ENCODE measurements around the gene IL17RE.

Gene IL17RE

GRCh38 chr3:9940746-9941145, 38.1 kb downstream of the IL17RE start:
- TF ChIP-seq CTCF (IDR thresholded peaks at IDR 0.05; ENCODE audit: extremely low read depth, missing control alignments) = no peak
- no peak for DNase-seq (ENCODE audit: low spot score)

- no peak for DNase-seq (ENCODE audit: low spot score)
- TF ChIP-seq CTCF (IDR thresholded peaks at IDR 0.05; ENCODE audit: extremely low read depth, missing control alignments) = no peak
These were observed 39.5 kb downstream of the IL17RE start for GRCh38 chr3:9942164-9942563.

- DNase-seq (ENCODE audit: low spot score) = peak; percentile 18
- TF ChIP-seq CTCF (IDR thresholded peaks at IDR 0.05; ENCODE audit: extremely low read depth, missing control alignments) = no peak
These were observed 40.5 kb downstream of the IL17RE start for GRCh38 chr3:9942934-9943690.

GRCh38 chr3:9944271-9944670, 41.6 kb downstream of the IL17RE start:
- TF ChIP-seq CTCF (IDR thresholded peaks at IDR 0.05; ENCODE audit: extremely low read depth, missing control alignments) = no peak
- peak; percentile 19 for DNase-seq (ENCODE audit: low spot score)

GRCh38 chr3:9945358-9945757, 42.7 kb downstream of the IL17RE start:
- no peak for TF ChIP-seq CTCF (IDR thresholded peaks at IDR 0.05; ENCODE audit: extremely low read depth, missing control alignments)
- peak; percentile 28 for DNase-seq (ENCODE audit: low spot score)

GRCh38 chr3:9946112-9947024, 43.7 kb downstream of the IL17RE start:
- TF ChIP-seq CTCF (IDR thresholded peaks at IDR 0.05; ENCODE audit: extremely low read depth, missing control alignments) = peak; percentile 47

More at GRCh38 chr3:9946112-9947024, 43.7 kb downstream of the IL17RE start:
- peak; percentile 87 for DNase-seq (ENCODE audit: low spot score)

Data from GM20000 (cell line).